Panc1 (cell line): ENCODE measurements around the gene ERG.

Experiments used
- CTCF ChIP-seq: fragments of 450-650 bp; IDR thresholded peaks from 2 replicates; pipeline ENCODE4 v1.5.1; 2017; ENCODE audit warnings: mild to moderate bottlenecking
- POLR2AphosphoS5 ChIP-seq: IDR thresholded peaks from 2 replicates; pipeline ENCODE4 v1.6.1; 2012; ENCODE audit warnings: mild to moderate bottlenecking, low read depth, low read length, moderate library complexity
- SIN3A ChIP-seq: IDR thresholded peaks from 2 replicates; pipeline ENCODE4 v1.6.1; 2012; ENCODE audit warnings: low read depth, mild to moderate bottlenecking, low read length, moderate library complexity, borderline replicate concordance; ENCODE audit not compliant: insufficient read depth
- TCF7L2 ChIP-seq: IDR thresholded peaks from 2 replicates; pipeline ENCODE4 v1.6.1; 2011; ENCODE audit warnings: mild to moderate bottlenecking, low read depth, low read length, inconsistent platforms

- TF ChIP-seq CTCF, result no peak
- no peak for TF ChIP-seq TCF7L2
- TF ChIP-seq SIN3A, result no peak
- TF ChIP-seq POLR2AphosphoS5, result no peak
These were observed 2.1 kb downstream of the ERG start for GRCh38 chr21:38496224-38496623.
